Endodermal cell (in vitro differentiated cells): ENCODE results near the gene PDCD2. TPM values are rescaled to one million over a fixed set of nuclear protein-coding genes. Genes with fewer than 3 reads are reported as not detected.

ENCODE experiments used
- DNase-seq: peaks from one replicate; pipeline ENCODE4 v3.0.0-alpha.2; 2017
- H3K27ac ChIP-seq: 2 replicates; pipeline ENCODE4 v1.5.1; 2013; ENCODE audit warnings: mild to moderate bottlenecking, low read depth, low read length, moderate library complexity
- H3K27me3 ChIP-seq: 2 replicates; pipeline ENCODE4 v1.6.1; 2013; ENCODE audit warnings: mild to moderate bottlenecking, low read length, moderate library complexity; ENCODE audit not compliant: insufficient read depth, control insufficient read depth, poor library complexity, severe bottlenecking
- H3K36me3 ChIP-seq: 2 replicates; pipeline ENCODE4 v1.7.0; 2013; ENCODE audit warnings: mild to moderate bottlenecking, low read length, moderate library complexity; ENCODE audit not compliant: control insufficient read depth, insufficient read depth
- H3K4me1 ChIP-seq: one replicate; pipeline ENCODE4 v1.7.0; 2013; ENCODE audit warnings: low read length; ENCODE audit not compliant: control insufficient read depth, insufficient read depth
- H3K4me3 ChIP-seq: 2 replicates; pipeline ENCODE4 v1.5.1; 2013; ENCODE audit warnings: mild to moderate bottlenecking, low read length, moderate library complexity
- H3K9ac ChIP-seq: 2 replicates; pipeline ENCODE4 v1.6.1; 2013; ENCODE audit warnings: mild to moderate bottlenecking, low read length, moderate library complexity; ENCODE audit not compliant: poor library complexity, severe bottlenecking; ENCODE audit errors: extremely low read depth
- H3K9me3 ChIP-seq: 2 replicates; pipeline ENCODE4 v1.6.1; 2013; ENCODE audit warnings: mild to moderate bottlenecking, low read length, moderate library complexity; ENCODE audit not compliant: control insufficient read depth
- H3K27ac Mint-ChIP-seq: 2 replicates; pipeline ENCODE4 v1.8.0; 2020; ENCODE audit warnings: mixed read lengths
- H3K27me3 Mint-ChIP-seq: 2 replicates; pipeline ENCODE4 v1.8.0; 2021; ENCODE audit warnings: mild to moderate bottlenecking, mixed read lengths; ENCODE audit not compliant: insufficient read depth
- H3K36me3 Mint-ChIP-seq: 2 replicates; pipeline ENCODE4 v1.8.0; 2020; ENCODE audit warnings: low read depth, mixed read lengths
- H3K4me1 Mint-ChIP-seq: 2 replicates; pipeline ENCODE4 v1.8.0; 2020; ENCODE audit warnings: mixed read lengths
- H3K4me3 Mint-ChIP-seq: 2 replicates; pipeline ENCODE4 v1.8.0; 2020; ENCODE audit warnings: mild to moderate bottlenecking, moderate library complexity, mixed read lengths
- H3K9me3 Mint-ChIP-seq: 2 replicates; pipeline ENCODE4 v1.8.0; 2020; ENCODE audit warnings: mild to moderate bottlenecking, mixed read lengths
- WGBS, 2 experiments: methylation state at CpG; one replicate each; pipeline versions ENCODE4 v1.1.5 to v1.1.7; 2013; ENCODE audit warnings: missing lambda C conversion rate in 2 of 2, mixed read lengths in 1 of 2; ENCODE audit not compliant: insufficient coverage in 1 of 2, insufficient read length in 1 of 2; 5-methylcytosine and 5-hydroxymethylcytosine counted together
- total RNA-seq, 2 donors: library from RNA; stranded (reverse); fragmentation: NEBNext Ultra II Directional in 1 of 2; extraction: Animal tissue kit (Norgen Biotek cat#: 25700) in 1 of 2; gene quantifications; 2 replicates in 1 of 2; 3 replicates in 1 of 2; pipeline ENCODE4 v1.2.1, GENCODE V29; 2021
- TF ChIP-seq, protein P1 (sequence below): fragments of 200-600 bp; sonication (generic); conservative IDR thresholded peaks from 2 replicates; pipeline ENCODE4 v1.5.0; 2021; ENCODE audit warnings: antibody characterized with exemption, mild to moderate bottlenecking

Gene PDCD2
- total RNA-seq, 2 donors from 2014 or later: 72.2 to 72.7 TPM

DNA sequence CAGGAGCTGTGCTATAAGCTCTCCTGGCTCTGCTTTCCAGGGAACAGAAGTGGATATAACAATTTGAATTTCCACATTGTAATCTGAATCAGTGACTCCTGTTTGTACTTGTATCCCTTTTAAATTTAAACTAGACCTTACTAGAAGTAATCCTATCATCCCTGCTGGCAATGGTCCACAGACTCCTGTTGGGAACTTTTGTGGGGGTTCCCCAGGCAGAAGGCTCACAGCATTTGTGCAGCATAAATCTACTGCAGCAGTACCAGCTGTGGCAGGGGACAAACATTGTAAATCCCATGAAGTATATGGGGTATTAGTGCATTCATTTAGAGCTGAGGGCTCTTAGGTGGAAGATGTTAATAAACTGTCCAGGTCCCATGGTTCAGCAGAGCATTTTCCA, 12.0 kb upstream of the PDCD2 start:
- peaks cover 5% of the 10 kb centered on the region for H3K4me1 Mint-ChIP-seq
- H3K27me3 ChIP-seq: no peaks in the 10 kb centered on the region
- H3K27me3 Mint-ChIP-seq: no peaks in the 10 kb centered on the region
- H3K9me3 ChIP-seq: peaks cover 37% of the 10 kb centered on the region
- no peaks in the 10 kb centered on the region for H3K36me3 ChIP-seq
- DNase-seq: no peak
- no peaks in the 10 kb centered on the region for H3K4me1 ChIP-seq
- H3K9me3 Mint-ChIP-seq: peaks cover 32% of the 10 kb centered on the region
- no peak overlapping the region for H3K9ac ChIP-seq
- no peak overlapping the region for H3K27ac Mint-ChIP-seq
- H3K27ac ChIP-seq: no peak overlapping the region
- H3K36me3 Mint-ChIP-seq: peaks cover 4% of the 10 kb centered on the region
- TF ChIP-seq, protein P1, sequence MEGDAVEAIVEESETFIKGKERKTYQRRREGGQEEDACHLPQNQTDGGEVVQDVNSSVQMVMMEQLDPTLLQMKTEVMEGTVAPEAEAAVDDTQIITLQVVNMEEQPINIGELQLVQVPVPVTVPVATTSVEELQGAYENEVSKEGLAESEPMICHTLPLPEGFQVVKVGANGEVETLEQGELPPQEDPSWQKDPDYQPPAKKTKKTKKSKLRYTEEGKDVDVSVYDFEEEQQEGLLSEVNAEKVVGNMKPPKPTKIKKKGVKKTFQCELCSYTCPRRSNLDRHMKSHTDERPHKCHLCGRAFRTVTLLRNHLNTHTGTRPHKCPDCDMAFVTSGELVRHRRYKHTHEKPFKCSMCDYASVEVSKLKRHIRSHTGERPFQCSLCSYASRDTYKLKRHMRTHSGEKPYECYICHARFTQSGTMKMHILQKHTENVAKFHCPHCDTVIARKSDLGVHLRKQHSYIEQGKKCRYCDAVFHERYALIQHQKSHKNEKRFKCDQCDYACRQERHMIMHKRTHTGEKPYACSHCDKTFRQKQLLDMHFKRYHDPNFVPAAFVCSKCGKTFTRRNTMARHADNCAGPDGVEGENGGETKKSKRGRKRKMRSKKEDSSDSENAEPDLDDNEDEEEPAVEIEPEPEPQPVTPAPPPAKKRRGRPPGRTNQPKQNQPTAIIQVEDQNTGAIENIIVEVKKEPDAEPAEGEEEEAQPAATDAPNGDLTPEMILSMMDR: no peak
- no peak overlapping the region for H3K4me3 ChIP-seq
- no peak overlapping the region for H3K4me3 Mint-ChIP-seq

DNA sequence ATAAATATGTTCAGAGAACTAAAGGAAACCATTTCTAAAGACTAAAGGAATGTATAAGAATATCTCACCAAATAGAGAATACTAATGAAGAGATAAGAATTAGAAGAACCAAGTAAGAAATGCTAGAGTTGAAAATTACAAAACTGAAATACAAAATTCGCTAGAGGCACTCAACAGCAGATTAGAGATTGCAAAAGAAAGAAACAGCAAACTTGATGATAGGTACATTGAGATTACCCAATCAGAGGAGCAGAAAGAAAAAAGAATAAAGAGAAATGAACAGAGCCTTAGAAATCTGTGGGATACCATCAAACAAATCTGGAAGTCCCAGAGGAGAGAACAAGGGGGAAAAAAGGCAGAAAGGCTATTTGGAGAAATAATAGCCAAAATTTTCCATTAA, 6.3 kb upstream of the PDCD2 start:
- H3K9me3 Mint-ChIP-seq: peaks cover 65% of the 10 kb centered on the region
- WGBS, 2 experiments: 86 to 90% methylated on average over 1 of the region's 1 CpG
- H3K4me1 ChIP-seq: no peaks in the 10 kb centered on the region

DNA sequence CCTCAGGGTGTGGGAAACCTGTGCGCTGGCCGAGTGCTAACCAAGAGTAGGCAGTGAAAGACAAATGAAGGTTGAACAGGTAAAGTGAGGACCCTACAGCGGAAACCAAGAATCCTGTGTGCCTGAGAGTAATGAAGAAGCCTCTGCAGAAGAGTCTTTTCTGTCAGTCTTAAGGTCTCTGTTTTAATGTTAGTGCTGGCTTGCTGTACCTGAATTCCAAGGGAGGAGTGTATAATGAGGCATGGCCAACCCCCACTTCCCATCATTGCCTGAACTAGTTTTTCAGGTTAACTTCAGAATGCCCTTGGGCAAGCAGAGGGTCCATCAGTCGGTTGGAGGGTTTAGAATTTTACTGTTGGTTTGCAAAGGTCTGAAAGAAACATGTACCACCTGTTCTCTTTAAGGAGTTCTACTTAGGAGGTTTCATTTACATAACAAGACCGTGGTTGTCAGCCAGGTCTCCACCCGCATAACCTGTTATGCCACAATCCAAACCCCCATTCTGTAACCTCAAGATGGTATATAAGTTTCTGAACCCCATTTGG, 589 bp upstream of the PDCD2 start:
- Mint-ChIP-seq H3K4me1 (peaks cover 21% of the 10 kb centered on the region), H3K9me3 (peaks cover 21% of the 10 kb centered on the region), H3K36me3 (peaks cover 26% of the 10 kb centered on the region), H3K27ac (peak overlapping the region; percentile 96), H3K4me3 (peak overlapping the region; percentile 94), H3K27me3 (no peaks in the 10 kb centered on the region)
- Histone ChIP-seq H3K27me3 (no peaks in the 10 kb centered on the region), H3K4me1 (no peaks in the 10 kb centered on the region), H3K27ac (no peak overlapping the region), H3K9ac (peak overlapping the region; percentile 74), H3K9me3 (peaks cover 31% of the 10 kb centered on the region), H3K4me3 (peak overlapping the region; percentile 98), H3K36me3 (peaks cover 32% of the 10 kb centered on the region)
- WGBS, 2 experiments: 0 to 5% methylated on average over 1 to 6 of the region's 6 CpGs
- TF ChIP-seq, protein P1: no peak
- peak; percentile 61 for DNase-seq

More for the DNA sequence above, 6.3 kb upstream of the PDCD2 start:
- H3K27me3 Mint-ChIP-seq: no peaks in the 10 kb centered on the region
- no peak overlapping the region for H3K4me3 Mint-ChIP-seq
- peaks cover 9% of the 10 kb centered on the region for H3K4me1 Mint-ChIP-seq
- peaks cover 11% of the 10 kb centered on the region for H3K36me3 Mint-ChIP-seq
- no peak overlapping the region for H3K27ac Mint-ChIP-seq
- Histone ChIP-seq H3K4me3 (peak overlapping the region; percentile 30), H3K9ac (no peak overlapping the region), H3K27ac (no peak overlapping the region), H3K36me3 (no peaks in the 10 kb centered on the region), H3K9me3 (peaks cover 82% of the 10 kb centered on the region), H3K27me3 (no peaks in the 10 kb centered on the region)
- TF ChIP-seq, protein P1: no peak
- DNase-seq: no peak
